ENCODE measurements around the gene CDH26. TPM values are rescaled to one million over a fixed set of nuclear protein-coding genes. Genes with fewer than 3 reads are reported as not detected.

CDH26 gene
- total and polyA plus RNA-seq, 9 of the 15 experiments (the other 6 are each of a cell fraction or from before 2014, with no cell fraction given), result 0.07 to 0.13 (median 0.10) TPM; not detected in 4

GRCh38 chr20:59940129-59940955 is 17.9 kb upstream of the CDH26 start, which contains the start of the genes FAM217B and PPP1R3D (continued):
- TF ChIP-seq CEBPZ (IDR thresholded peaks at IDR 0.05; ENCODE audit: borderline replicate concordance, low read depth, low read length) (no peak), HNRNPLL (IDR thresholded peaks at IDR 0.05; ENCODE audit: low read depth, low read length, poor library complexity, severe bottlenecking) (peak; percentile 71), ZFP1 (CRISPR knock-in tag; IDR thresholded peaks at IDR 0.05) (no peak), THAP7 (CRISPR knock-in tag; IDR thresholded peaks at IDR 0.05) (peak; percentile 46; the same call in 1 of the 2 replicates), DACH1 (IDR thresholded peaks at IDR 0.05; ENCODE audit: partially characterized antibody) (no peak), E2F8 (IDR thresholded peaks at IDR 0.05; ENCODE audit: low read depth, partially characterized antibody) (no peak), ZNF253 (CRISPR knock-in tag; conservative IDR thresholded peaks at IDR 0.05) (no peak), TCFL5 (CRISPR knock-in tag; conservative IDR thresholded peaks at IDR 0.05) (no peak), SRSF3 (IDR thresholded peaks at IDR 0.05; ENCODE audit: insufficient read depth, low read length) (no peak), ZC3H4 (CRISPR knock-in tag; IDR thresholded peaks at IDR 0.05; ENCODE audit: borderline replicate concordance) (no peak), MCM3 (IDR thresholded peaks at IDR 0.05) (no peak), WHSC1 (IDR thresholded peaks at IDR 0.05; ENCODE audit: low read length) (no peak), E2F1 (CRISPR knock-in tag; IDR thresholded peaks at IDR 0.05) (no peak), PREB (CRISPR knock-in tag; IDR thresholded peaks at IDR 0.05) (no peak), ZC3H8 (IDR thresholded peaks at IDR 0.05) (no peak), SMAD2 (IDR thresholded peaks at IDR 0.05; ENCODE audit: low read depth, low read length) (no peak), POLR3A (IDR thresholded peaks at IDR 0.05; ENCODE audit: borderline replicate concordance, extremely low read depth, insufficient read depth, insufficient read length) (no peak), ZNF408 (CRISPR knock-in tag; IDR thresholded peaks at IDR 0.05; ENCODE audit: low read depth) (no peak)
